H1 (cell line): ENCODE data around the gene MTURN. TPM values are rescaled to one million over a fixed set of nuclear protein-coding genes. Genes with fewer than 3 reads are reported as not detected.

Source experiments
- CTCF ChIA-PET: fragments of 300-600 bp; sonication (Branson Sonifier 250); formaldehyde crosslinking; loops from one replicate; lab custom pipeline; 2021; ENCODE audit not compliant: partially characterized antibody; lab: Charles Lee
- POLR2A ChIA-PET: fragments of 300-600 bp; sonication (Branson Sonifier 250); formaldehyde crosslinking; loops from one replicate; lab custom pipeline; 2021; ENCODE audit warnings: inconsistent platforms; ENCODE audit not compliant: partially characterized antibody; lab: Charles Lee
- DNase-seq, 2 experiments: peaks; one replicate each; pipeline versions ENCODE4 v3.0.0 to v3.0.0-alpha.2; 2010 to 2022; ENCODE audit warnings: low spot score in 2 of 2, low read depth in 1 of 2, mixed read lengths in 1 of 2
- FAIRE-seq: peaks from 2 replicates; lab custom pipeline; 2011; peaks lifted over from hg19 to GRCh38; lab: Jason Lieb, UNC
- H2AFZ ChIP-seq: 2 replicates; pipeline ENCODE4 v1.8.1; 2012; ENCODE audit warnings: low read length, inconsistent platforms
- H2AK5ac ChIP-seq: 2 replicates; pipeline ENCODE4 v1.6.1; 2013; ENCODE audit warnings: low read depth, low read length
- H2BK120ac ChIP-seq: replicated peaks from 2 replicates; pipeline ENCODE3; 2013; ENCODE audit warnings: low read depth, low read length, inconsistent platforms
- H2BK12ac ChIP-seq: 2 replicates; pipeline ENCODE4 v1.6.1; 2013; ENCODE audit warnings: low read depth, low read length
- H2BK15ac ChIP-seq: 2 replicates; pipeline ENCODE4 v1.6.1; 2013; ENCODE audit warnings: low read length
- H2BK20ac ChIP-seq: 2 replicates; pipeline ENCODE4 v1.6.1; 2013; ENCODE audit warnings: low read length
- H2BK5ac ChIP-seq: 2 replicates; pipeline ENCODE4 v1.6.1; 2013; ENCODE audit warnings: low read depth, low read length
- H3K14ac ChIP-seq: 2 replicates; pipeline ENCODE4 v1.6.1; 2013; ENCODE audit warnings: inconsistent platforms; ENCODE audit not compliant: insufficient read length
- H3K18ac ChIP-seq: 2 replicates; pipeline ENCODE4 v1.6.1; 2013; ENCODE audit warnings: low read length; ENCODE audit errors: extremely low read depth
- H3K23ac ChIP-seq: 2 replicates; pipeline ENCODE4 v1.6.1; 2013; ENCODE audit warnings: inconsistent platforms; ENCODE audit not compliant: insufficient read length
- H3K23me2 ChIP-seq: 2 replicates; pipeline ENCODE4 v1.6.1; 2013; ENCODE audit warnings: low read depth, low read length
- H3K27ac ChIP-seq: 2 replicates; pipeline ENCODE4 v1.6.1; 2011; ENCODE audit warnings: low read depth, low read length, inconsistent platforms
- H3K27me3 ChIP-seq, 4 experiments: replicated peaks in 1 of 4; 1 replicate in 1 of 4; 2 replicates in 3 of 4; pipeline versions ENCODE4 v1.6.1 to v1.8.1; 2011 to 2013; ENCODE audit warnings: low read length in 3 of 4, mild to moderate bottlenecking in 3 of 4, inconsistent platforms in 2 of 4, mixed read lengths in 2 of 4, moderate library complexity in 1 of 4; ENCODE audit not compliant: control insufficient read depth in 3 of 4, insufficient read depth in 3 of 4; ENCODE audit errors: extremely low read depth in 1 of 4
- H3K36me3 ChIP-seq, 4 experiments: 2 replicates each; pipeline versions ENCODE4 v1.6.1 to v1.8.1; 2011 to 2013; ENCODE audit warnings: mild to moderate bottlenecking in 4 of 4, low read length in 3 of 4, moderate library complexity in 2 of 4, control low read depth in 1 of 4, inconsistent platforms in 1 of 4; ENCODE audit not compliant: insufficient read depth in 4 of 4, control insufficient read depth in 2 of 4
- H3K4ac ChIP-seq: replicated peaks from 2 replicates; pipeline ENCODE3; 2013; ENCODE audit warnings: low read length, low read depth, mixed read lengths, inconsistent platforms; ENCODE audit not compliant: insufficient read length
- H3K4me1 ChIP-seq, 4 experiments: replicated peaks in 1 of 4; 1 replicate in 1 of 4; 2 replicates in 3 of 4; pipeline versions ENCODE4 v1.6.1 to v1.8.1; 2011 to 2013; ENCODE audit warnings: low read length in 3 of 4, inconsistent platforms in 2 of 4, mixed read lengths in 1 of 4; ENCODE audit not compliant: insufficient read depth in 4 of 4, control insufficient read depth in 3 of 4
- H3K4me2 ChIP-seq, 2 experiments: 2 replicates each; pipeline versions ENCODE4 v1.6.1 to v1.8.1; 2011 to 2013; ENCODE audit warnings: low read depth in 2 of 2, low read length in 2 of 2, control low read depth in 1 of 2, inconsistent platforms in 1 of 2, mild to moderate bottlenecking in 1 of 2; ENCODE audit not compliant: insufficient read depth in 1 of 2
- H3K4me3 ChIP-seq, 4 experiments: fragments of 200-600, 300-600 bp in 1 of 4; sonication (generic), shearing (Covaris generic), sonication (Bioruptor Twin) in 1 of 4; 2 replicates each; pipeline versions ENCODE4 v1.5.1 to v1.8.1; 2011 to 2016; ENCODE audit warnings: low read length in 4 of 4, low read depth in 3 of 4, control low read depth in 2 of 4, inconsistent platforms in 2 of 4, mild to moderate bottlenecking in 2 of 4, mixed read lengths in 1 of 4, moderate library complexity in 1 of 4; ENCODE audit not compliant: insufficient read depth in 2 of 4; ENCODE audit errors: extremely low read depth in 1 of 4
- H3K56ac ChIP-seq: replicated peaks from 2 replicates; pipeline ENCODE3; 2013; ENCODE audit warnings: low read depth, mild to moderate bottlenecking, mixed read lengths, low read length, inconsistent platforms; ENCODE audit not compliant: insufficient read length
- H3K79me1 ChIP-seq: 2 replicates; pipeline ENCODE4 v1.6.1; 2013; ENCODE audit warnings: low read depth, low read length, control low read depth
- H3K79me2 ChIP-seq, 2 experiments: 2 replicates each; pipeline versions ENCODE4 v1.6.1 to v1.8.1; 2012 to 2013; ENCODE audit warnings: low read length in 2 of 2, mild to moderate bottlenecking in 2 of 2, inconsistent platforms in 1 of 2; ENCODE audit not compliant: insufficient read depth in 2 of 2, control insufficient read depth in 1 of 2
- H3K9ac ChIP-seq, 4 experiments: replicated peaks in 1 of 4; 1 replicate in 1 of 4; 2 replicates in 3 of 4; pipeline versions ENCODE4 v1.6.1 to v1.8.1; 2011 to 2013; ENCODE audit warnings: low read depth in 3 of 4, low read length in 3 of 4, control low read depth in 2 of 4, mild to moderate bottlenecking in 2 of 4, moderate library complexity in 2 of 4, inconsistent platforms in 1 of 4; ENCODE audit errors: extremely low read depth in 1 of 4
- H3K9me3 ChIP-seq, 2 experiments: 2 replicates each; pipeline versions ENCODE4 v1.6.1 to v1.8.1; 2012 to 2013; ENCODE audit warnings: mild to moderate bottlenecking in 2 of 2, moderate library complexity in 2 of 2, control low read depth in 1 of 2, inconsistent platforms in 1 of 2, low read depth in 1 of 2, low read length in 1 of 2, mixed read lengths in 1 of 2; ENCODE audit not compliant: insufficient read depth in 2 of 2
- H4K20me1 ChIP-seq, 2 experiments: replicated peaks in 1 of 2; 2 replicates each; pipeline versions ENCODE3 to v1.8.1; 2011 to 2013; ENCODE audit warnings: inconsistent platforms in 2 of 2, low read length in 2 of 2, mild to moderate bottlenecking in 1 of 2; ENCODE audit not compliant: insufficient read depth in 2 of 2, control insufficient read depth in 1 of 2
- H4K5ac ChIP-seq: 2 replicates; pipeline ENCODE4 v1.6.1; 2013; ENCODE audit warnings: low read length, low read depth, mixed read lengths, inconsistent platforms; ENCODE audit not compliant: insufficient read length
- H4K8ac ChIP-seq: 2 replicates; pipeline ENCODE4 v1.8.0; 2013; ENCODE audit warnings: mild to moderate bottlenecking, moderate library complexity, low read length, inconsistent platforms; ENCODE audit not compliant: insufficient read depth; ENCODE audit errors: extremely low read depth
- H4K91ac ChIP-seq: replicated peaks from 2 replicates; pipeline ENCODE3; 2013; ENCODE audit warnings: low read length, mixed read lengths, inconsistent platforms; ENCODE audit not compliant: insufficient read length
- EZH2 ChIP-seq: fragments of 200-600 bp; sonication (generic); IDR thresholded peaks from 2 replicates; pipeline ENCODE4 v1.7.1; 2012; ENCODE audit warnings: low read depth, mild to moderate bottlenecking, moderate library complexity, low read length, inconsistent platforms; ENCODE audit not compliant: severe bottlenecking
- NANOG ChIP-seq: IDR thresholded peaks from 2 replicates; pipeline ENCODE4 v1.6.1; 2011; ENCODE audit warnings: low read length, low read depth, mild to moderate bottlenecking, inconsistent platforms; ENCODE audit not compliant: insufficient read depth, poor library complexity, severe bottlenecking
- RXRA ChIP-seq: IDR thresholded peaks from 2 replicates; pipeline ENCODE4 v1.6.1; 2011; ENCODE audit warnings: low read depth, mild to moderate bottlenecking, low read length, moderate library complexity; ENCODE audit not compliant: insufficient read depth
- SP2 ChIP-seq: IDR thresholded peaks from 2 replicates; pipeline ENCODE4 v1.6.1; 2012; ENCODE audit warnings: mild to moderate bottlenecking, low read length, inconsistent platforms
- WGBS, 2 experiments: shearing (Covaris generic) in 1 of 2; methylation state at CpG; one replicate each; pipeline versions ENCODE4 v1.1.6 to v1.1.7; 2013 to 2015; ENCODE audit warnings: low lambda C conversion rate in 2 of 2, mixed read lengths in 2 of 2, inconsistent platforms in 1 of 2, low coverage in 1 of 2, missing lambda C conversion rate in 1 of 2; ENCODE audit not compliant: insufficient replicate concordance in 2 of 2, insufficient coverage in 1 of 2, insufficient read length in 1 of 2; ENCODE audit errors: extremely low coverage in 1 of 2, missing lambda C conversion rate in 1 of 2; 5-methylcytosine and 5-hydroxymethylcytosine counted together
- polyA plus RNA-seq, 7 experiments: library from polyadenylated mRNA; depleted of rRNA in 3 of 7; stranded (reverse) in 5 of 7; unstranded in 2 of 7; fragments of >200 nt in 5 of 7; fragments of 200-250 nt in 2 of 7; gene quantifications; 1 replicate in 5 of 7; 2 replicates in 1 of 7; 4 replicates in 1 of 7; pipeline versions ENCODE4 v1.2.1 to v1.2.3, GENCODE V29; 2011 to 2013; ENCODE audit warnings: missing spikeins in 2 of 7, mixed read lengths in 2 of 7
- total RNA-seq: library from RNA; stranded (reverse); fragmentation: NEBNext Ultra II Directional; extraction: Animal tissue kit (Norgen Biotek cat#: 25700); gene quantifications from 2 replicates; pipeline ENCODE4 v1.2.1, GENCODE V29; 2021
- TF ChIP-seq, protein P1 (sequence below): IDR thresholded peaks from 2 replicates; pipeline ENCODE4 v1.6.1; 2012; ENCODE audit warnings: low read length, inconsistent platforms

MTURN gene
- total and polyA plus RNA-seq, 2 of the 8 experiments (the other 6 are each of a cell fraction or from before 2014, with no cell fraction given): 2.6 to 5.8 TPM

DNA sequence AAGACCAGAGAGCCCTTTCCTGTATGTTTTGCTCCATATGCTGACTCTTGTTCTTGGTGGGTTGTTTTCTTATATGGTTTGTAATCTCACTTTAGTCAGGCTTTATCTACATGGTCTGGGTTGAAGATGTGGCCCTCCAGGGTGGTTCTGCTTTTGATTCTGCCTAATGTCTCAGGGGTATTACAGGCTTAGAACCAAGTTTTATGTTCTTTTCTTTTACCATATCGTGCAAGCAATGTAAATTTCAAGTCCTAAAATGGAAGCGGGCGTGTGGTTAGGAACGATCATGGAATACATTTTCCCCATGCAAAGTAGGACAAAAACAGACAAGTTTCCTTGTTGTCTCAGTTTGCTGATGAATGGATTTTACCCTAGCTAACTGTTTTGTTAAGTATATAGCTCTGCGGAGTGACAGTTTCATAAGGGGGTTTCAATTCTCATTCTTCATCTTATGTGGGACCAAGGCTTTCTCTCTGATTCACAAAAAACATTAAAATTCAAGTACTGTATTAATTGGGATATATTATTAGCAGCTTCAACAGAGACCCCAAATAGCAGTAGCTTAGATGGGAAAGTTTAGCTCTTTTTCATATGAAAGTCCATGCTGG is 58.7 kb downstream of the MTURN start:
- no peak overlapping the region for H2BK20ac ChIP-seq
- H3K9ac ChIP-seq: no peak overlapping the region
- no peaks in the 10 kb centered on the region for H3K79me1 ChIP-seq
- WGBS, 2 experiments: 97% methylated on average over 5 of the region's 5 CpGs; no CpG with 5 or more reads in 1 of the 2 experiments
- no peak overlapping the region for H4K91ac ChIP-seq
- H3K9me3 ChIP-seq: peaks cover 29 to 47% of the 10 kb centered on the region in 2 experiments
- no peak overlapping the region for H2AK5ac ChIP-seq
- no peak overlapping the region for H3K4me3 ChIP-seq
- H3K79me2 ChIP-seq: no peaks in the 10 kb centered on the region
- no peaks in the 10 kb centered on the region for H3K4me1 ChIP-seq
- no peaks in the 10 kb centered on the region for H3K27me3 ChIP-seq
- no peak overlapping the region for H3K18ac ChIP-seq
- DNase-seq: no peak
- no peak overlapping the region for H2BK15ac ChIP-seq
- no peak overlapping the region for H4K5ac ChIP-seq
- FAIRE-seq: no peak
- no peaks in the 10 kb centered on the region for H4K20me1 ChIP-seq
- no peak overlapping the region for H3K27ac ChIP-seq
- ChIA-PET CTCF (interaction anchor here (0.7 to 1.0 kb wide), 2 partner anchors 15 to 29 kb away, joined by 3 read pairs; no protein-coding TSS in a partner anchor), POLR2A (no interaction called here)
- no peak overlapping the region for H2BK120ac ChIP-seq
- H2AFZ ChIP-seq: no peak overlapping the region
- H3K23ac ChIP-seq: no peak overlapping the region
- H3K4ac ChIP-seq: no peak overlapping the region
- no peaks in the 10 kb centered on the region; a peak in 1 of 8 replicates for H3K36me3 ChIP-seq
- no peak overlapping the region for H3K4me2 ChIP-seq
- no peaks in the 10 kb centered on the region for H3K23me2 ChIP-seq
- TF ChIP-seq, protein P1, sequence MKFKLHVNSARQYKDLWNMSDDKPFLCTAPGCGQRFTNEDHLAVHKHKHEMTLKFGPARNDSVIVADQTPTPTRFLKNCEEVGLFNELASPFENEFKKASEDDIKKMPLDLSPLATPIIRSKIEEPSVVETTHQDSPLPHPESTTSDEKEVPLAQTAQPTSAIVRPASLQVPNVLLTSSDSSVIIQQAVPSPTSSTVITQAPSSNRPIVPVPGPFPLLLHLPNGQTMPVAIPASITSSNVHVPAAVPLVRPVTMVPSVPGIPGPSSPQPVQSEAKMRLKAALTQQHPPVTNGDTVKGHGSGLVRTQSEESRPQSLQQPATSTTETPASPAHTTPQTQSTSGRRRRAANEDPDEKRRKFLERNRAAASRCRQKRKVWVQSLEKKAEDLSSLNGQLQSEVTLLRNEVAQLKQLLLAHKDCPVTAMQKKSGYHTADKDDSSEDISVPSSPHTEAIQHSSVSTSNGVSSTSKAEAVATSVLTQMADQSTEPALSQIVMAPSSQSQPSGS: no peak
- no peak for TF ChIP-seq SP2
- no peak for TF ChIP-seq EZH2
- no peak for TF ChIP-seq RXRA
- no peak for TF ChIP-seq NANOG
- TF ChIP-seq, all 59 proteins: peak for 0
- Histone ChIP-seq H3K14ac (no peak overlapping the region), H2BK12ac (no peak overlapping the region), H2BK5ac (no peak overlapping the region), H3K56ac (no peak overlapping the region), H4K8ac (no peak overlapping the region)
